Nephron (organoid): ENCODE data around the gene DIPK1A.
"Not testable (repeated sequence)": the region's sequence is repeated elsewhere in the genome, so short reads cannot be mapped to it uniquely, and the experiment has no call there.

ENCODE experiments used
- H3K27ac Mint-ChIP-seq, 3 experiments: 2 replicates each; pipeline ENCODE4 v1.8.0; 2020; ENCODE audit warnings: mixed read lengths in 3 of 3, mild to moderate bottlenecking in 2 of 3, moderate library complexity in 1 of 3
- H3K27me3 Mint-ChIP-seq: 2 replicates; pipeline ENCODE4 v1.8.0; 2021; ENCODE audit warnings: low read depth, mild to moderate bottlenecking, moderate library complexity, mixed read lengths
- H3K36me3 Mint-ChIP-seq: 2 replicates; pipeline ENCODE4 v1.8.0; 2020; ENCODE audit warnings: low read depth, mixed read lengths
- H3K4me1 Mint-ChIP-seq: 2 replicates; pipeline ENCODE4 v1.8.0; 2020; ENCODE audit warnings: mixed read lengths
- H3K4me3 Mint-ChIP-seq, 3 experiments: 2 replicates each; pipeline ENCODE4 v1.8.0; 2020; ENCODE audit warnings: mild to moderate bottlenecking in 3 of 3, mixed read lengths in 3 of 3, moderate library complexity in 2 of 3
- H3K9me3 Mint-ChIP-seq: 2 replicates; pipeline ENCODE4 v1.8.0; 2020; ENCODE audit warnings: mixed read lengths
- TF ChIP-seq, protein P1 (sequence below), 3 experiments: fragments of 200-600 bp; sonication (generic); IDR thresholded peaks; one replicate each; pipeline ENCODE4 v1.5.0; 2021; ENCODE audit warnings: antibody characterized with exemption in 3 of 3; ENCODE audit not compliant: unreplicated experiment in 3 of 3

DIPK1A gene

DNA sequence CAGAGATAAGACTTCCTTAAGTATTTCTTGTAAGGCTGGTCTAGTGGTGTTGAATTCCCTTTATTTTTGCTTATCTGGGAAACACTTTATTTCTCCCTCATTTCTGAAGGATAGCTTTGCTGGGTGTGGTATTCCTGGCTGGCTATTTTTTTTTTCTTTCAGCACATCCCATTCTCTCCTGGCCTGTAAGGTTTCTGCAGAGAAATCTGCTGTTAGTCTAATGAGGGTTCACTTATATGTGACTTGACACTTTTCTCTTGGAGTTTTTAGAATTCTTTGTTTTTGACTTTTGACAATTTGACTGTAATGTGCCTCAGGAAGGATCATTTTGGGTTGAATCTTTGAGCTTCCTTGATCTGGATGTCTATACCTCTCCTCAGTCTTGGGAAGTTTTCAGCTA, 61.5 kb downstream of the DIPK1A start:
- TF ChIP-seq, protein P1, sequence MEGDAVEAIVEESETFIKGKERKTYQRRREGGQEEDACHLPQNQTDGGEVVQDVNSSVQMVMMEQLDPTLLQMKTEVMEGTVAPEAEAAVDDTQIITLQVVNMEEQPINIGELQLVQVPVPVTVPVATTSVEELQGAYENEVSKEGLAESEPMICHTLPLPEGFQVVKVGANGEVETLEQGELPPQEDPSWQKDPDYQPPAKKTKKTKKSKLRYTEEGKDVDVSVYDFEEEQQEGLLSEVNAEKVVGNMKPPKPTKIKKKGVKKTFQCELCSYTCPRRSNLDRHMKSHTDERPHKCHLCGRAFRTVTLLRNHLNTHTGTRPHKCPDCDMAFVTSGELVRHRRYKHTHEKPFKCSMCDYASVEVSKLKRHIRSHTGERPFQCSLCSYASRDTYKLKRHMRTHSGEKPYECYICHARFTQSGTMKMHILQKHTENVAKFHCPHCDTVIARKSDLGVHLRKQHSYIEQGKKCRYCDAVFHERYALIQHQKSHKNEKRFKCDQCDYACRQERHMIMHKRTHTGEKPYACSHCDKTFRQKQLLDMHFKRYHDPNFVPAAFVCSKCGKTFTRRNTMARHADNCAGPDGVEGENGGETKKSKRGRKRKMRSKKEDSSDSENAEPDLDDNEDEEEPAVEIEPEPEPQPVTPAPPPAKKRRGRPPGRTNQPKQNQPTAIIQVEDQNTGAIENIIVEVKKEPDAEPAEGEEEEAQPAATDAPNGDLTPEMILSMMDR (IDR thresholded peaks at IDR 0.05; ENCODE audit: unreplicated experiment in 3 of 3): no peak
- Mint-ChIP-seq H3K27me3 (no peaks in the 10 kb centered on the region), H3K4me3 (no peak overlapping the region), H3K4me1 (peaks cover 7% of the 10 kb centered on the region), H3K9me3 (peaks cover 26% of the 10 kb centered on the region), H3K27ac (no peak overlapping the region), H3K36me3 (no peaks in the 10 kb centered on the region)

GRCh38 chr1:92898053-92898452, 63.2 kb downstream of the DIPK1A start:
- not testable (repeated sequence) for H3K27ac Mint-ChIP-seq, H3K4me1 Mint-ChIP-seq, H3K4me3 Mint-ChIP-seq, H3K36me3 Mint-ChIP-seq, H3K27me3 Mint-ChIP-seq
- peaks cover 28% of the 10 kb centered on the region for H3K9me3 Mint-ChIP-seq

- H3K4me3 Mint-ChIP-seq: no peak overlapping the region
- no peaks in the 10 kb centered on the region for H3K4me1 Mint-ChIP-seq
- TF ChIP-seq, protein P1 (IDR thresholded peaks at IDR 0.05; ENCODE audit: unreplicated experiment in 3 of 3): no peak
- H3K36me3 Mint-ChIP-seq: no peaks in the 10 kb centered on the region
- peaks cover 16% of the 10 kb centered on the region for H3K9me3 Mint-ChIP-seq
- H3K27ac Mint-ChIP-seq: no peak overlapping the region
- H3K27me3 Mint-ChIP-seq: no peaks in the 10 kb centered on the region
Observed at GRCh38 chr1:92887465-92887864, 73.8 kb downstream of the DIPK1A start.

- Mint-ChIP-seq H3K27ac (no peak overlapping the region), H3K4me1 (no peaks in the 10 kb centered on the region), H3K27me3 (no peaks in the 10 kb centered on the region), H3K9me3 (peaks cover 12% of the 10 kb centered on the region), H3K36me3 (no peaks in the 10 kb centered on the region), H3K4me3 (no peak overlapping the region)
- TF ChIP-seq, protein P1 (IDR thresholded peaks at IDR 0.05; ENCODE audit: unreplicated experiment in 3 of 3): no peak
Observed at GRCh38 chr1:92886886-92887419, 74.3 kb downstream of the DIPK1A start.

DNA sequence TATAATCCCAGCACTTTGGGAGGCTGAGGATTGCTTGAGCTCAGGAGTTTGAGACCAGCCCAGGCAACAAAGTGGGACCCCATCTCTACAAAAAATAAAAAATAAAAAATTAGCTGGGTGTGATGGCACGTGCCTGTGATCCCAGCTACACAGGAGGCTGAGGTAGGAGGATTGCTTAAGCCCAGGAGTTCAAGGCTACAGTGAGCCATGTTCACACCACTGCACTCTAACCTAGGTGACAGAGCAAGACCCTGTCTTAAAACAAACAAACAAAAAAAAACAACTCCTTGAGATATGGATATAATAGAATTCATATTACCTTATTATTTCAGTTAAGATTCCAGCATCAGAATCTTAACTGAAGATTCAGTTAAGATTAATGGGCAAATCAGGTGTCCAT, 77.1 kb downstream of the DIPK1A start:
- Mint-ChIP-seq H3K4me3 (no peak overlapping the region), H3K36me3 (no peaks in the 10 kb centered on the region), H3K27ac (no peak overlapping the region), H3K27me3 (no peaks in the 10 kb centered on the region), H3K4me1 (no peaks in the 10 kb centered on the region), H3K9me3 (peaks cover 3% of the 10 kb centered on the region)
- TF ChIP-seq, protein P1 (IDR thresholded peaks at IDR 0.05; ENCODE audit: unreplicated experiment in 3 of 3): no peak

- Mint-ChIP-seq H3K36me3 (no peaks in the 10 kb centered on the region), H3K4me1 (no peaks in the 10 kb centered on the region), H3K27me3 (no peaks in the 10 kb centered on the region), H3K27ac (no peak overlapping the region), H3K4me3 (no peak overlapping the region), H3K9me3 (no peaks in the 10 kb centered on the region)
- TF ChIP-seq, protein P1 (IDR thresholded peaks at IDR 0.05; ENCODE audit: unreplicated experiment in 3 of 3): no peak
Observed at GRCh38 chr1:92883297-92883696, 78.0 kb downstream of the DIPK1A start.
